ENCODE measurements around the gene ZNF20. TPM values are rescaled to one million over a fixed set of nuclear protein-coding genes. Genes with fewer than 3 reads are reported as not detected.
A peak's percentile ranks its signal among the peaks of the same experiment; 100 is the strongest.
"Not testable (repeated sequence)": the region's sequence is repeated elsewhere in the genome, so short reads cannot be mapped to it uniquely, and the experiment has no call there.

Gene ZNF20
- total RNA-seq, 1 donor from 2014 or later: 3.0 TPM

GRCh38 chr19:12113121-12113520 lies 27.0 kb downstream of the ZNF20 start:
- DNase-seq (ENCODE audit: low read depth): no peak

GRCh38 chr19:12112701-12113100 lies 27.4 kb downstream of the ZNF20 start:
- no peak for DNase-seq (ENCODE audit: low read depth)

- no peak for DNase-seq (ENCODE audit: low read depth)
Measured at GRCh38 chr19:12111943-12112637, 28.1 kb downstream of the ZNF20 start.

GRCh38 chr19:12111176-12111575 lies 29.0 kb downstream of the ZNF20 start:
- no peak for DNase-seq (ENCODE audit: low read depth)

GRCh38 chr19:12103909-12104308 lies 36.2 kb downstream of the ZNF20 start:
- DNase-seq (ENCODE audit: low read depth): not testable (repeated sequence)

- DNase-seq (ENCODE audit: low read depth): no peak
Measured at GRCh38 chr19:12098040-12098439, 42.1 kb downstream of the ZNF20 start.

- no peak for DNase-seq (ENCODE audit: low read depth)
Measured at GRCh38 chr19:12095111-12095790, 44.9 kb downstream of the ZNF20 start.

- no peak for DNase-seq (ENCODE audit: low read depth)
Measured at GRCh38 chr19:12093777-12094176, 46.4 kb downstream of the ZNF20 start.

GRCh38 chr19:12092956-12093355 lies 47.2 kb downstream of the ZNF20 start:
- DNase-seq (ENCODE audit: low read depth): no peak

GRCh38 chr19:12092065-12092867 lies 47.9 kb downstream of the ZNF20 start:
- DNase-seq (ENCODE audit: low read depth): peak; percentile 30

GRCh38 chr19:12090807-12091206 lies 49.3 kb downstream of the ZNF20 start:
- DNase-seq (ENCODE audit: low read depth): peak; percentile 53

GRCh38 chr19:12085074-12085818 lies 54.9 kb downstream of the ZNF20 start:
- DNase-seq (ENCODE audit: low read depth): no peak

- DNase-seq (ENCODE audit: low read depth): not testable (repeated sequence)
Measured at GRCh38 chr19:12083336-12083735, 56.8 kb downstream of the ZNF20 start.

Other genes with a start within 250 kb of the ZNF20 start
- 7.4 and 10.1 TPM in 2 replicates for gene ZNF700, start 215.2 kb downstream of the ZNF20 start, total RNA-seq
- 0.59 and 1.4 TPM in 2 replicates for gene ZNF763, start 175.3 kb downstream of the ZNF20 start, total RNA-seq
- 10.5 and 11.1 TPM in 2 replicates for gene ZNF433, start 104.7 kb downstream of the ZNF20 start, total RNA-seq
- 0.31 TPM in 1 of 2 replicates, not detected in the other for gene ZNF878, start 87.4 kb downstream of the ZNF20 start, total RNA-seq
- gene ZNF844, start 75.6 kb downstream of the ZNF20 start, total RNA-seq: 3.1 and 4.0 TPM in 2 replicates
- gene ZNF625, start 16.4 kb upstream of the ZNF20 start, total RNA-seq: 6.3 and 9.5 TPM in 2 replicates
- gene ZNF136, start 22.7 kb upstream of the ZNF20 start, total RNA-seq: 5.1 and 6.9 TPM in 2 replicates
- 8.2 and 8.7 TPM in 2 replicates for gene ZNF44, start 154.5 kb upstream of the ZNF20 start, total RNA-seq
- 3.4 and 4.3 TPM in 2 replicates for gene ZNF563, start 193.3 kb upstream of the ZNF20 start, total RNA-seq
- gene ZNF442, start 225.3 kb upstream of the ZNF20 start, total RNA-seq: 2.8 and 3.7 TPM in 2 replicates